CD4-positive, CD25-positive, alpha-beta regulatory T cell (primary cell): Measurements from ENCODE around the gene TULP3. TPM values are rescaled to one million over a fixed set of nuclear protein-coding genes. Genes with fewer than 3 reads are reported as not detected.

Source experiments
- ATAC-seq, 2 donors: fragments of 150-1000 bp; cut with Tn5 transposase; one replicate each; pipeline ENCODE4 v1.10.0; 2021; ENCODE audit warnings: low read depth in 2 of 2, moderate number of reproducible peaks in 2 of 2, moderate library complexity in 1 of 2
- DNase-seq, 3 donors: peaks; one replicate each; pipeline versions ENCODE4 v3.0.0 to v3.0.0-alpha.2; 2012 to 2022; ENCODE audit warnings: mixed read lengths in 1 of 3
- H3K27ac ChIP-seq: one replicate; pipeline ENCODE4 v1.7.0; 2013; ENCODE audit warnings: mild to moderate bottlenecking, low read length; ENCODE audit not compliant: insufficient read depth, poor library complexity, severe bottlenecking
- H3K27me3 ChIP-seq: one replicate; pipeline ENCODE4 v1.7.0; 2013; ENCODE audit warnings: low read length; ENCODE audit not compliant: control insufficient read depth, insufficient read depth
- H3K36me3 ChIP-seq: one replicate; pipeline ENCODE4 v1.7.0; 2013; ENCODE audit warnings: mild to moderate bottlenecking, low read length, moderate library complexity; ENCODE audit not compliant: control insufficient read depth, insufficient read depth
- H3K4me1 ChIP-seq: 2 replicates; pipeline ENCODE4 v1.7.0; 2013; ENCODE audit warnings: mild to moderate bottlenecking, low read length; ENCODE audit not compliant: insufficient read depth, control insufficient read depth, poor library complexity, severe bottlenecking
- H3K4me3 ChIP-seq: one replicate; pipeline ENCODE4 v1.7.0; 2013; ENCODE audit warnings: low read depth, mild to moderate bottlenecking, low read length, moderate library complexity
- H3K9me3 ChIP-seq, 2 experiments: 1 replicate in 1 of 2; 2 replicates in 1 of 2; pipeline ENCODE4 v1.7.0; 2013; ENCODE audit warnings: low read length in 2 of 2, mild to moderate bottlenecking in 1 of 2, moderate library complexity in 1 of 2; ENCODE audit not compliant: control insufficient read depth in 2 of 2
- H3K27ac Mint-ChIP-seq, 3 donors: one replicate each; pipeline ENCODE4 v1.8.0; 2020 to 2022; ENCODE audit warnings: mild to moderate bottlenecking in 3 of 3, mixed read lengths in 3 of 3, moderate library complexity in 2 of 3
- H3K27me3 Mint-ChIP-seq: one replicate; pipeline ENCODE4 v1.8.0; 2022; ENCODE audit warnings: mild to moderate bottlenecking, mixed read lengths
- H3K36me3 Mint-ChIP-seq: one replicate; pipeline ENCODE4 v1.8.0; 2020; ENCODE audit warnings: mixed read lengths
- H3K4me1 Mint-ChIP-seq, 4 donors: one replicate each; pipeline ENCODE4 v1.8.0; 2020 to 2022; ENCODE audit warnings: mixed read lengths in 4 of 4, mild to moderate bottlenecking in 1 of 4
- H3K4me3 Mint-ChIP-seq, 4 donors: one replicate each; pipeline ENCODE4 v1.8.0; 2020 to 2022; ENCODE audit warnings: mild to moderate bottlenecking in 4 of 4, mixed read lengths in 4 of 4, moderate library complexity in 3 of 4
- H3K9me3 Mint-ChIP-seq, 7 donors: one replicate each; pipeline ENCODE4 v1.8.0; 2020 to 2022; ENCODE audit warnings: mixed read lengths in 7 of 7, mild to moderate bottlenecking in 3 of 7, moderate library complexity in 2 of 7
- polyA plus RNA-seq, 4 donors: library from polyadenylated mRNA; unstranded; fragments of 300-500 nt; fragmentation: Illumina TruSeq; gene quantifications; one replicate each; pipeline ENCODE4 v1.2.3, GENCODE V29; 2021
- total RNA-seq: library from RNA; stranded (reverse); gene quantifications from one replicate; pipeline ENCODE4 v1.2.3, GENCODE V29; 2022

TULP3 gene
- total and polyA plus RNA-seq, 5 donors from 2014 or later, result 2.4 to 7.7 (median 5.7) TPM

- Mint-ChIP-seq H3K4me1 (peaks cover 0 to 2% (median 0%) of the 10 kb centered on the region in 4 donors), H3K27me3 (peaks cover 4% of the 10 kb centered on the region), H3K4me3 (no peak overlapping the region), H3K27ac (no peak overlapping the region), H3K9me3 (no peaks in the 10 kb centered on the region), H3K36me3 (no peaks in the 10 kb centered on the region)
- ATAC-seq, result no peak
- Histone ChIP-seq H3K9me3 (no peaks in the 10 kb centered on the region), H3K4me3 (no peak overlapping the region), H3K36me3 (no peaks in the 10 kb centered on the region), H3K4me1 (no peaks in the 10 kb centered on the region), H3K27me3 (no peaks in the 10 kb centered on the region), H3K27ac (no peak overlapping the region)
- no peak for DNase-seq
Measured at GRCh38 chr12:2980630-2981029, 89.9 kb downstream of the TULP3 start.

- no peak for DNase-seq
- H3K36me3 Mint-ChIP-seq, result no peaks in the 10 kb centered on the region
- no peaks in the 10 kb centered on the region for H3K9me3 ChIP-seq
- peaks cover 0 to 2% (median under 1%) of the 10 kb centered on the region in 4 donors for H3K4me1 Mint-ChIP-seq
- ATAC-seq, result no peak
- H3K9me3 Mint-ChIP-seq, result peaks cover 0 to 2% (median 0%) of the 10 kb centered on the region in 7 donors
- H3K27me3 Mint-ChIP-seq, result peaks cover 4% of the 10 kb centered on the region
- H3K36me3 ChIP-seq, result no peaks in the 10 kb centered on the region
- H3K4me3 Mint-ChIP-seq, result no peak overlapping the region
- no peak overlapping the region for H3K4me3 ChIP-seq
- H3K27me3 ChIP-seq, result no peaks in the 10 kb centered on the region
- H3K27ac ChIP-seq, result no peak overlapping the region
- H3K4me1 ChIP-seq, result no peaks in the 10 kb centered on the region
- H3K27ac Mint-ChIP-seq, result no peak overlapping the region
Measured at GRCh38 chr12:2982361-2982760, 91.7 kb downstream of the TULP3 start.

- H3K9me3 Mint-ChIP-seq, result peaks cover 0 to 2% (median 0%) of the 10 kb centered on the region in 7 donors
- Histone ChIP-seq H3K9me3 (no peaks in the 10 kb centered on the region), H3K27me3 (no peaks in the 10 kb centered on the region), H3K4me1 (no peaks in the 10 kb centered on the region), H3K4me3 (no peak overlapping the region), H3K36me3 (no peaks in the 10 kb centered on the region), H3K27ac (no peak overlapping the region)
- peaks cover 7% of the 10 kb centered on the region for H3K27me3 Mint-ChIP-seq
- H3K4me1 Mint-ChIP-seq, result peaks cover 0 to 2% (median under 1%) of the 10 kb centered on the region in 4 donors
- DNase-seq, result no peak
- ATAC-seq, result no peak
- H3K27ac Mint-ChIP-seq, result no peak overlapping the region
- H3K4me3 Mint-ChIP-seq, result no peak overlapping the region
- no peaks in the 10 kb centered on the region for H3K36me3 Mint-ChIP-seq
Measured at GRCh38 chr12:2984249-2984648, 93.6 kb downstream of the TULP3 start.

GRCh38 chr12:2984698-2985097, 94.0 kb downstream of the TULP3 start:
- no peak overlapping the region for H3K27ac ChIP-seq
- no peaks in the 10 kb centered on the region for H3K36me3 ChIP-seq
- no peaks in the 10 kb centered on the region for H3K36me3 Mint-ChIP-seq
- ATAC-seq (no peak), DNase-seq (no peak)
- H3K27ac Mint-ChIP-seq, result no peak overlapping the region
- H3K9me3 ChIP-seq, result peaks cover 0 to 2% of the 10 kb centered on the region in 2 experiments
- H3K4me3 ChIP-seq, result no peak overlapping the region
- peaks cover 0 to 2% (median under 1%) of the 10 kb centered on the region in 4 donors for H3K4me1 Mint-ChIP-seq
- H3K27me3 ChIP-seq, result no peaks in the 10 kb centered on the region
- peaks cover 0 to 3% (median 1%) of the 10 kb centered on the region in 7 donors for H3K9me3 Mint-ChIP-seq
- no peak overlapping the region for H3K4me3 Mint-ChIP-seq
- H3K4me1 ChIP-seq, result no peaks in the 10 kb centered on the region
- H3K27me3 Mint-ChIP-seq, result peaks cover 7% of the 10 kb centered on the region

- ATAC-seq, result no peak
- Mint-ChIP-seq H3K9me3 (peaks cover 0 to 7% (median 1%) of the 10 kb centered on the region in 7 donors), H3K36me3 (no peaks in the 10 kb centered on the region), H3K27ac (no peak overlapping the region), H3K4me1 (peaks cover 0 to 2% (median under 1%) of the 10 kb centered on the region in 4 donors), H3K4me3 (no peak overlapping the region), H3K27me3 (peaks cover 4% of the 10 kb centered on the region)
- Histone ChIP-seq H3K27me3 (no peaks in the 10 kb centered on the region), H3K36me3 (no peaks in the 10 kb centered on the region), H3K9me3 (peaks cover 0 to 3% of the 10 kb centered on the region in 2 experiments), H3K4me3 (no peak overlapping the region), H3K4me1 (no peaks in the 10 kb centered on the region), H3K27ac (no peak overlapping the region)
- no peak for DNase-seq
Measured at GRCh38 chr12:2986876-2987275, 96.2 kb downstream of the TULP3 start.

- H3K4me1 ChIP-seq, result no peaks in the 10 kb centered on the region
- Mint-ChIP-seq H3K4me1 (peaks cover 0 to 2% (median under 1%) of the 10 kb centered on the region in 4 donors), H3K9me3 (peaks cover 0 to 7% (median 1%) of the 10 kb centered on the region in 7 donors), H3K36me3 (no peaks in the 10 kb centered on the region), H3K27ac (no peak overlapping the region), H3K4me3 (no peak overlapping the region), H3K27me3 (peaks cover 4% of the 10 kb centered on the region)
- no peaks in the 10 kb centered on the region for H3K27me3 ChIP-seq
- no peak overlapping the region for H3K27ac ChIP-seq
- H3K4me3 ChIP-seq, result no peak overlapping the region
- no peak for DNase-seq
- no peak for ATAC-seq
- peaks cover 0 to 3% of the 10 kb centered on the region in 2 experiments for H3K9me3 ChIP-seq
- H3K36me3 ChIP-seq, result no peaks in the 10 kb centered on the region
Measured at GRCh38 chr12:2988494-2988893, 97.8 kb downstream of the TULP3 start.

Other genes with a start within 250 kb of the TULP3 start
- 46.6 TPM for gene FKBP4, start 95.9 kb upstream of the TULP3 start, total RNA-seq
- gene FKBP4, start 95.9 kb upstream of the TULP3 start, polyA plus RNA-seq, result 10 to 100 TPM; 22.0 to 29.7 (median 27.4) TPM
- gene ITFG2, start 78.2 kb upstream of the TULP3 start, total RNA-seq, result 80.0 TPM
- gene ITFG2, start 78.2 kb upstream of the TULP3 start, polyA plus RNA-seq, result 10 to 100 TPM; 38.8 to 53.4 (median 45.5) TPM
- gene NRIP2, start 55.9 kb upstream of the TULP3 start, total RNA-seq, result not detected
- gene NRIP2, start 55.9 kb upstream of the TULP3 start, polyA plus RNA-seq, result 1 to 10 TPM in 2 of 4 donors, under 1 TPM in 2; 0.77 to 1.2 (median 1.0) TPM
- gene TEX52, start 33.9 kb upstream of the TULP3 start, total RNA-seq, result not detected
- not detected for gene TEX52, start 33.9 kb upstream of the TULP3 start, polyA plus RNA-seq
- 3.8 TPM for gene FOXM1, start 13.7 kb upstream of the TULP3 start, total RNA-seq
- 1 to 10 TPM in 1 of 4 donors, under 1 TPM in 3; 0.44 to 1.7 (median 0.84) TPM for gene FOXM1, start 13.7 kb upstream of the TULP3 start, polyA plus RNA-seq
- gene RHNO1, start 13.7 kb upstream of the TULP3 start, total RNA-seq, result 29.9 TPM
- gene RHNO1, start 13.7 kb upstream of the TULP3 start, polyA plus RNA-seq, result 10 to 100 TPM; 70.7 to 76.0 (median 73.6) TPM
- not detected for gene TEAD4, start 68.5 kb downstream of the TULP3 start, total RNA-seq
- not detected for gene TEAD4, start 68.5 kb downstream of the TULP3 start, polyA plus RNA-seq
- 1.2 TPM for gene TSPAN9, start 186.5 kb downstream of the TULP3 start, total RNA-seq
- gene TSPAN9, start 186.5 kb downstream of the TULP3 start, polyA plus RNA-seq, result under 1 TPM in 3 of 4 donors, not detected in 1; 0.09 to 0.38 (median 0.22) TPM